ENCODE data around the gene SYNJ2BP. TPM values are rescaled to one million over a fixed set of nuclear protein-coding genes. Genes with fewer than 3 reads are reported as not detected.
"Not testable (repeated sequence)": the region's sequence is repeated elsewhere in the genome, so short reads cannot be mapped to it uniquely, and the experiment has no call there.

Gene SYNJ2BP
- total and polyA plus RNA-seq, 10 donors, result 4.8 to 29.1 (median 21.8) TPM

DNA sequence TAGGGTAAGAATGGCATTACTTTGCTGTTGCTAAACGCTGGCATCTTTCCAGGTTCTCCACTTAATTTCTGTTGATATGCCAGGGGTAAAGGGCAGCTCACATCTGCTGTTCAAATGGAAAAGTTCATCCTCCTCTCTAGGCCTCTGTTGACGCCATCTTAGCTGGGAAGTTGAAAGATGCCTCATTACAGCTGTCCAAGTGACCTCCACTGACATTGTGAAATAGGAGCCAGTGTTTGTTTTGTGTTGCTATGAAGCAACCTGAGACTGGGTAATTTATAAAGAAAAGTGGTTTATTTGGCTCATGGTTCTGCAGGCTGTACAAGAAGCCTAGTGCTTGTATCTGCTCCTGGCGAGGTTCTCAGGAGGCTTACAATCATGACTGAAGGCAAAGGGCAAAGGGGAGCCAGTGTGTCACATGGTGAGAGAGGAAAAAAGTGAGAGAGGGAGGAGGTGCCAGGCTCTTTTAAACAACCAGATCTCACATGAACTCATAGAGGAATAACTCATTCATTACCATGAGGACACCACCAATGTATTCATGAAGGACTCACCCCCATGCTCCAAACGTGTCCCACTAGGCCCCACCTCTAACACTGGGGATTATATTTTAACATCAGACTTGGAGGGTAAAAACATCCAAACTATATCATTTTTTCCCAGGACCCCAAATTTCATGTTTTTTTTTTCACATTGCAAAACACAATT, 31.9 kb upstream of the SYNJ2BP start:
- Histone ChIP-seq H3K4me3 (no peak overlapping the region), H3K4me1 (no peaks in the 10 kb centered on the region), H3K27ac (no peak overlapping the region), H3K36me3 (peaks cover 0 to 8% (median 0%) of the 10 kb centered on the region in 6 donors), H3K9me3 (peaks cover 0 to 34% (median 27%) of the 10 kb centered on the region in 8 donors), H3K27me3 (replicated peaks in 1 of 7) (no peaks in the 10 kb centered on the region)
- 73 to 80% (median 78%) methylated on average over 4 of the region's 4 CpGs for WGBS, 5 donors
- no peak for TF ChIP-seq POLR2AphosphoS5 (IDR thresholded peaks at IDR 0.05)
- TF ChIP-seq CTCF (IDR thresholded peaks at IDR 0.05 in 8 of 11, conservative IDR thresholded peaks at IDR 0.05 in 3 of 11), result no peak
- no peak for TF ChIP-seq POLR2A (IDR thresholded peaks at IDR 0.05)
- intact Hi-C loops (cut with DNase I; ENCODE audit: low total_unique reads), result no loop called here
- no peak for DNase-seq

DNA sequence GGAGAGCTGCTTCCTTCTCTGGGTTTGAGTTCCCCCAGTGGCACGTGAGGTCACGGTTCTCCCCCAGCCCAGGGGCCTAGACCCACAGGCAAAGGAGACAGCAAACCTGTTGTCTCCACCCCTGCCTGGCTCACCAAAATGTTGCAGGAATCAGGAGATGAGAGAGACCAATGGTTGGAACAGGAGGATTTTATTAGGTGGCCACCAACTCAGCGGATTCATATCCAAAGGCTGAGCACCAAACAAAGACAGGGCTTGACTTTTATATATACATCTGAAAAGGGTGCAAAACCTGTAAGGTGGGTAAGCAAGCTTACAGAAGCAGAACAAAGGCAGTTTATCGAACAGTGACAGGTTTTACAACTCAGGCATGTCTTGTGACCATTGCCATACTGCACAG, 25.9 kb upstream of the SYNJ2BP start:
- intact Hi-C loops (cut with DNase I; ENCODE audit: low total_unique reads), result no loop called here
- H3K27ac ChIP-seq, result no peak overlapping the region
- no peaks in the 10 kb centered on the region for H3K27me3 ChIP-seq (replicated peaks in 1 of 7)
- H3K4me3 ChIP-seq, result no peak overlapping the region
- peaks cover 0 to 8% (median 0%) of the 10 kb centered on the region in 6 donors for H3K36me3 ChIP-seq
- no peaks in the 10 kb centered on the region for H3K4me1 ChIP-seq
- DNase-seq, result no peak
- TF ChIP-seq POLR2AphosphoS5 (IDR thresholded peaks at IDR 0.05) (no peak), CTCF (IDR thresholded peaks at IDR 0.05 in 8 of 11, conservative IDR thresholded peaks at IDR 0.05 in 3 of 11) (no peak), POLR2A (IDR thresholded peaks at IDR 0.05) (no peak)
- peaks cover 5 to 85% (median 67%) of the 10 kb centered on the region in 8 donors for H3K9me3 ChIP-seq
- WGBS, 5 donors, result 81 to 95% (median 88%) methylated on average over 4 of the region's 4 CpGs

- TF ChIP-seq CTCF (IDR thresholded peaks at IDR 0.05 in 8 of 11, conservative IDR thresholded peaks at IDR 0.05 in 3 of 11), result no peak
- no peak for TF ChIP-seq POLR2AphosphoS5 (IDR thresholded peaks at IDR 0.05)
- no peak for TF ChIP-seq POLR2A (IDR thresholded peaks at IDR 0.05)
- 61 to 82% (median 79%) methylated on average over 3 of the region's 3 CpGs for WGBS, 5 donors
- H3K36me3 ChIP-seq, result peaks cover 0 to 8% (median 0%) of the 10 kb centered on the region in 6 donors
- no peaks in the 10 kb centered on the region for H3K4me1 ChIP-seq
- H3K27me3 ChIP-seq (replicated peaks in 1 of 7), result no peaks in the 10 kb centered on the region
- H3K27ac ChIP-seq, result no peak overlapping the region
- no peak overlapping the region for H3K4me3 ChIP-seq
- intact Hi-C loops (cut with DNase I; ENCODE audit: low total_unique reads), result no loop called here
- DNase-seq, result no peak
- peaks cover 5 to 96% (median 79%) of the 10 kb centered on the region in 8 donors for H3K9me3 ChIP-seq
Measured at GRCh38 chr14:70441641-70442040, 24.8 kb upstream of the SYNJ2BP start.

GRCh38 chr14:70436867-70437266, 20.0 kb upstream of the SYNJ2BP start:
- whole genome bisulfite sequencing, 5 donors, result 37 to 60% (median 51%) methylated on average over 4 of the region's 4 CpGs
- no peak overlapping the region for H3K27ac ChIP-seq
- intact Hi-C loops (cut with DNase I; ENCODE audit: low total_unique reads), result no loop called here
- no peak for DNase-seq
- no peaks in the 10 kb centered on the region for H3K4me1 ChIP-seq
- no peaks in the 10 kb centered on the region for H3K36me3 ChIP-seq
- peaks cover 0 to 93% (median 65%) of the 10 kb centered on the region in 8 donors for H3K9me3 ChIP-seq
- H3K4me3 ChIP-seq, result no peak overlapping the region
- H3K27me3 ChIP-seq (replicated peaks in 1 of 7), result no peaks in the 10 kb centered on the region
- TF ChIP-seq POLR2AphosphoS5 (IDR thresholded peaks at IDR 0.05) (no peak), CTCF (IDR thresholded peaks at IDR 0.05 in 8 of 11, conservative IDR thresholded peaks at IDR 0.05 in 3 of 11) (no peak), POLR2A (IDR thresholded peaks at IDR 0.05) (no peak)

DNA sequence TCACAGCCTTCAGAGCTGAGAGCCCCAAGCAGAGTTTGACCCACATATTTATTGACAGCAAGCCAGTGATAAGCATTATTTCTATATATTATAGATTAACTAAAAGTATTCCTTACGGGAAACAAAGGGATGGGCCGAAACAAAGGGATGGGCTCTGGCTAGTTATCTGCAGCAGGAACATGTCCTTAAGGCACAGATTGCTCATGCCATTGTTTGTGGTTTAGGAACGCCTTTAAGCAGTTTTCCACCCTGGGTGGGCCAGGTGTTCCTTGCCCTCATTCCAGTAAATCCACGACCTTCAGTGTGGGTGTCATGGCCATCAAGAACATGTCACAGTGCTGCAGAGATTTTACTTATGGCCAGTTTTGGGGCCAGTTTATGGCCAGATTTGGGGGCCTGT, 9.7 kb upstream of the SYNJ2BP start:
- H3K4me1 ChIP-seq; DNase-seq; H3K36me3 ChIP-seq; H3K4me3 ChIP-seq; H3K27ac ChIP-seq; intact Hi-C loops (cut with DNase I; ENCODE audit: low total_unique reads); H3K27me3 ChIP-seq (replicated peaks in 1 of 7): not testable (repeated sequence)
- H3K9me3 ChIP-seq, result peaks cover 4 to 52% (median 14%) of the 10 kb centered on the region in 8 donors
- 64 to 87% (median 84%) methylated on average over 4 of the region's 4 CpGs for WGBS, 5 donors
